ENCODE results near the gene SHANK3. TPM values are rescaled to one million over a fixed set of nuclear protein-coding genes. Genes with fewer than 3 reads are reported as not detected.

SHANK3 gene
- polyA plus RNA-seq, 4 donors, result 11.9 to 26.9 (median 19.6) TPM

Other genes with a start within 250 kb of the SHANK3 start
- gene SBF1, start 197.8 kb upstream of the SHANK3 start, polyA plus RNA-seq (ENCODE audit: insufficient read length in 4 of 4), result 10 to 100 TPM; 25.4 to 55.3 (median 43.4) TPM
- gene ADM2, start 191.3 kb upstream of the SHANK3 start, polyA plus RNA-seq (ENCODE audit: insufficient read length in 4 of 4), result 1 to 10 TPM; 3.8 to 8.6 (median 5.5) TPM
- 10 to 100 TPM in 3 of 4 donors, 1 to 10 TPM in 1; 3.6 to 18.2 (median 13.4) TPM for gene MIOX, start 186.0 kb upstream of the SHANK3 start, polyA plus RNA-seq (ENCODE audit: insufficient read length in 4 of 4)
- gene LMF2, start 165.1 kb upstream of the SHANK3 start, polyA plus RNA-seq (ENCODE audit: insufficient read length in 4 of 4), result 10 to 100 TPM; 30.3 to 73.2 (median 55.4) TPM
- gene NCAPH2, start 164.6 kb upstream of the SHANK3 start, polyA plus RNA-seq (ENCODE audit: insufficient read length in 4 of 4), result 10 to 100 TPM; 35.8 to 57.9 (median 53.3) TPM
- 1 to 10 TPM in 2 of 4 donors, under 1 TPM in 1, not detected in 1; 0.57 to 5.1 (median 2.4) TPM for gene SCO2, start 147.2 kb upstream of the SHANK3 start, polyA plus RNA-seq (ENCODE audit: insufficient read length in 4 of 4)
- gene TYMP, start 142.8 kb upstream of the SHANK3 start, polyA plus RNA-seq (ENCODE audit: insufficient read length in 4 of 4), result 1 to 10 TPM; 1.1 to 3.0 (median 2.4) TPM
- gene KLHDC7B, start 126.9 kb upstream of the SHANK3 start, polyA plus RNA-seq (ENCODE audit: insufficient read length in 4 of 4), result under 1 TPM; 0.07 to 0.39 (median 0.15) TPM
- under 1 TPM in 1 of 4 donors, not detected in 3; 0.43 TPM for gene SYCE3, start 109.9 kb upstream of the SHANK3 start, polyA plus RNA-seq (ENCODE audit: insufficient read length in 4 of 4)
- gene CPT1B, start 94.4 kb upstream of the SHANK3 start, polyA plus RNA-seq (ENCODE audit: insufficient read length in 4 of 4), result 10 to 100 TPM in 3 of 4 donors, 1 to 10 TPM in 1; 9.8 to 18.5 (median 10.9) TPM
- 100 to 1,000 TPM in 1 of 4 donors, 10 to 100 TPM in 3; 66.8 to 105 (median 86.1) TPM for gene CHKB, start 90.0 kb upstream of the SHANK3 start, polyA plus RNA-seq (ENCODE audit: insufficient read length in 4 of 4)
- under 1 TPM; 0.76 to 0.87 (median 0.79) TPM for gene MAPK8IP2, start 72.0 kb upstream of the SHANK3 start, polyA plus RNA-seq (ENCODE audit: insufficient read length in 4 of 4)
- gene ARSA, start 44.7 kb upstream of the SHANK3 start, polyA plus RNA-seq (ENCODE audit: insufficient read length in 4 of 4), result 10 to 100 TPM; 10.4 to 28.9 (median 19.5) TPM
- under 1 TPM; 0.32 to 0.60 (median 0.52) TPM for gene ACR, start 65.4 kb downstream of the SHANK3 start, polyA plus RNA-seq (ENCODE audit: insufficient read length in 4 of 4)
- gene RABL2B, start 110.8 kb downstream of the SHANK3 start, polyA plus RNA-seq (ENCODE audit: insufficient read length in 4 of 4), result 10 to 100 TPM; 37.8 to 93.9 (median 64.9) TPM